Right lobe of liver (tissue), 4 donors: ENCODE data around the gene APOM.

ENCODE experiments used
- CTCF ChIP-seq, 4 donors: fragments of 200-600 bp in 3 of 4; fragments of 450-650 bp in 1 of 4; IDR thresholded peaks; one replicate each; pipeline versions ENCODE4 v1.5.1 to v1.8.0; 2016 to 2022; ENCODE audit warnings: antibody characterized with exemption in 4 of 4, mild to moderate bottlenecking in 2 of 4
- POLR2A ChIP-seq: fragments of 450-650 bp; IDR thresholded peaks from one replicate; pipeline ENCODE4 v1.6.1; 2017; ENCODE audit warnings: antibody characterized with exemption, mild to moderate bottlenecking
- donor health status: DM: no; HTN: no; CAD: no.
- donor health status: DM: no; HTN: no; CAD: no.
- donor health status: DM: no; HTN: yes; CAD: no.

- TF ChIP-seq POLR2A (no peak), CTCF (IDR thresholded peaks at IDR 0.05) (no peak)
These were observed 6.5 kb downstream of the APOM start for GRCh38 chr6:31662124-31662723.
